HEK293 (cell line): Measurements from ENCODE around the gene SCAF4.

Experiments used
- CTCF ChIA-PET: fragments of 350-600 bp; formaldehyde crosslinking; extraction: SDS; loops from one replicate; lab custom pipeline; 2021; ENCODE audit warnings: antibody characterized with exemption; lab: Yijun Ruan, JAX
- POLR2A ChIA-PET: fragments of 300-600 bp; formaldehyde crosslinking; extraction: SDS; loops from one replicate; lab custom pipeline; 2020; ENCODE audit warnings: antibody characterized with exemption, inconsistent platforms; lab: Yijun Ruan, JAX
- H3K27ac ChIP-seq: fragments of 200-500 bp; sonication (Bioruptor generic); 2 replicates; pipeline ENCODE4 v1.5.1; 2014; ENCODE audit warnings: low read depth, low read length, control low read depth, inconsistent platforms; ENCODE audit errors: extremely low read depth
- H3K36me3 ChIP-seq, 2 experiments: fragments of 200-500 bp in 1 of 2; sonication (Bioruptor generic) in 1 of 2; 1 replicate in 1 of 2; 2 replicates in 1 of 2; pipeline ENCODE4 v1.5.1; 2014 to 2017; ENCODE audit warnings: inconsistent platforms in 2 of 2, low read length in 2 of 2; ENCODE audit not compliant: control insufficient read depth in 2 of 2, insufficient read depth in 1 of 2
- H3K4me1 ChIP-seq: fragments of 200-500 bp; sonication (Bioruptor generic); 2 replicates; pipeline ENCODE4 v1.5.1; 2014; ENCODE audit warnings: mild to moderate bottlenecking, low read length, inconsistent platforms; ENCODE audit not compliant: control insufficient read depth, insufficient read depth
- H3K4me3 ChIP-seq: 2 replicates; pipeline ENCODE4 v1.5.1; 2011; ENCODE audit warnings: low read depth, mild to moderate bottlenecking, control low read depth, low read length, moderate library complexity
- H3K9me3 ChIP-seq: fragments of 200-500 bp; sonication (Bioruptor generic); 2 replicates; pipeline ENCODE4 v1.5.1; 2014; ENCODE audit warnings: low read depth, low read length, inconsistent platforms; ENCODE audit not compliant: control insufficient read depth, insufficient read depth
- BCL11A ChIP-seq: fragments of 450-650 bp; formaldehyde crosslinking; IDR thresholded peaks from 2 replicates; pipeline ENCODE4 v1.5.1; 2016; ENCODE audit warnings: low read depth, missing biosample characterization, missing genetic modification characterization
- HOXC10 ChIP-seq: sonication (generic); formaldehyde crosslinking; IDR thresholded peaks from 2 replicates; pipeline ENCODE4 v1.8.1; 2023; ENCODE audit warnings: mild to moderate bottlenecking, missing genetic modification reagents
- HOXD13 ChIP-seq: sonication (generic); formaldehyde crosslinking; IDR thresholded peaks from 2 replicates; pipeline ENCODE4 v1.8.0; 2022; ENCODE audit warnings: missing genetic modification reagents, borderline replicate concordance
- KLF8 ChIP-seq: fragments of 450-650 bp; formaldehyde crosslinking; IDR thresholded peaks from 2 replicates; pipeline ENCODE4 v1.5.1; 2016; ENCODE audit warnings: missing biosample characterization, missing genetic modification characterization
- KLF9 ChIP-seq: fragments of 450-650 bp; formaldehyde crosslinking; IDR thresholded peaks from 2 replicates; pipeline ENCODE4 v1.5.1; 2016; ENCODE audit warnings: missing biosample characterization, missing genetic modification characterization, low read depth
- TCF7L2 ChIP-seq: IDR thresholded peaks from 2 replicates; pipeline ENCODE4 v1.6.1; 2011; ENCODE audit warnings: low read depth, mild to moderate bottlenecking, inconsistent platforms, low read length, moderate library complexity, borderline replicate concordance
- WT1 ChIP-seq: fragments of 450-650 bp; formaldehyde crosslinking; IDR thresholded peaks from 2 replicates; pipeline ENCODE4 v1.5.1; 2016; ENCODE audit warnings: missing biosample characterization, missing genetic modification characterization
- ZBTB17 ChIP-seq: fragments of 450-650 bp; formaldehyde crosslinking; IDR thresholded peaks from 2 replicates; pipeline ENCODE4 v1.5.1; 2016; ENCODE audit warnings: missing biosample characterization, missing genetic modification characterization
- ZFP69B ChIP-seq: fragments of 450-650 bp; formaldehyde crosslinking; IDR thresholded peaks from 2 replicates; pipeline ENCODE4 v1.5.1; 2016; ENCODE audit warnings: missing biosample characterization, missing genetic modification characterization
- ZNF121 ChIP-seq: fragments of 450-650 bp; formaldehyde crosslinking; IDR thresholded peaks from 2 replicates; pipeline ENCODE4 v1.5.1; 2016; ENCODE audit warnings: missing biosample characterization, missing genetic modification characterization
- ZNF146 ChIP-seq: fragments of 450-650 bp; formaldehyde crosslinking; IDR thresholded peaks from 2 replicates; pipeline ENCODE4 v1.5.1; 2016; ENCODE audit warnings: missing biosample characterization, missing genetic modification characterization
- ZNF341 ChIP-seq: fragments of 450-650 bp; formaldehyde crosslinking; IDR thresholded peaks from 2 replicates; pipeline ENCODE4; 2016; ENCODE audit warnings: low read depth, missing biosample characterization, missing genetic modification characterization
- ZNF416 ChIP-seq: fragments of 450-650 bp; formaldehyde crosslinking; IDR thresholded peaks from 2 replicates; pipeline ENCODE4 v1.5.1; 2016; ENCODE audit warnings: missing biosample characterization, missing genetic modification characterization
- ZNF48 ChIP-seq: fragments of 450-650 bp; formaldehyde crosslinking; IDR thresholded peaks from 2 replicates; pipeline ENCODE4 v1.5.1; 2016; ENCODE audit warnings: missing biosample characterization, missing genetic modification characterization
- ZNF518A ChIP-seq: fragments of 450-650 bp; formaldehyde crosslinking; conservative IDR thresholded peaks from 2 replicates; pipeline ENCODE4 v1.5.1; 2016; ENCODE audit warnings: low read depth, missing biosample characterization, missing genetic modification characterization
- ZNF529 ChIP-seq: fragments of 450-650 bp; formaldehyde crosslinking; IDR thresholded peaks from 2 replicates; pipeline ENCODE4 v1.5.1; 2017; ENCODE audit warnings: missing genetic modification characterization, missing biosample characterization; ENCODE audit not compliant: insufficient replicate concordance
- ZNF600 ChIP-seq: fragments of 450-650 bp; formaldehyde crosslinking; IDR thresholded peaks from 2 replicates; pipeline ENCODE4 v1.5.1; 2016; ENCODE audit warnings: missing biosample characterization, missing genetic modification characterization
- ZNF621 ChIP-seq: fragments of 450-650 bp; formaldehyde crosslinking; IDR thresholded peaks from 2 replicates; pipeline ENCODE4 v1.5.1; 2017; ENCODE audit warnings: missing biosample characterization, missing genetic modification characterization
- ZNF623 ChIP-seq: fragments of 450-650 bp; formaldehyde crosslinking; IDR thresholded peaks from 2 replicates; pipeline ENCODE4 v1.5.1; 2016; ENCODE audit warnings: missing biosample characterization, missing genetic modification characterization
- ZNF747 ChIP-seq: fragments of 450-650 bp; formaldehyde crosslinking; IDR thresholded peaks from 2 replicates; pipeline ENCODE4 v1.5.1; 2016; ENCODE audit warnings: missing biosample characterization, missing genetic modification characterization
- ZNF76 ChIP-seq: fragments of 450-650 bp; formaldehyde crosslinking; IDR thresholded peaks from 2 replicates; pipeline ENCODE4; 2016; ENCODE audit warnings: low read depth, missing biosample characterization, missing genetic modification characterization, borderline replicate concordance
- ZXDB ChIP-seq: fragments of 450-650 bp; formaldehyde crosslinking; IDR thresholded peaks from 2 replicates; pipeline ENCODE4 v1.5.1; 2016; ENCODE audit warnings: missing biosample characterization, missing genetic modification characterization
- TF ChIP-seq, protein P1 (sequence below): fragments of 450-650 bp; formaldehyde crosslinking; IDR thresholded peaks from 2 replicates; pipeline ENCODE4 v1.5.0; 2017; ENCODE audit warnings: missing biosample characterization, missing genetic modification characterization, borderline replicate concordance
- TF ChIP-seq, protein P2 (sequence below): fragments of 450-650 bp; formaldehyde crosslinking; IDR thresholded peaks from 2 replicates; pipeline ENCODE4 v1.5.1; 2017; ENCODE audit warnings: missing biosample characterization, missing genetic modification characterization
- TF ChIP-seq, protein P3 (sequence below): fragments of 450-650 bp; formaldehyde crosslinking; IDR thresholded peaks from 2 replicates; pipeline ENCODE4 v1.5.1; 2016; ENCODE audit warnings: missing biosample characterization, missing genetic modification characterization
- TF ChIP-seq, protein P4 (sequence below): fragments of 450-650 bp; formaldehyde crosslinking; IDR thresholded peaks from 2 replicates; pipeline ENCODE4 v1.5.1; 2016; ENCODE audit warnings: missing biosample characterization, missing genetic modification characterization

The SCAF4 gene

DNA sequence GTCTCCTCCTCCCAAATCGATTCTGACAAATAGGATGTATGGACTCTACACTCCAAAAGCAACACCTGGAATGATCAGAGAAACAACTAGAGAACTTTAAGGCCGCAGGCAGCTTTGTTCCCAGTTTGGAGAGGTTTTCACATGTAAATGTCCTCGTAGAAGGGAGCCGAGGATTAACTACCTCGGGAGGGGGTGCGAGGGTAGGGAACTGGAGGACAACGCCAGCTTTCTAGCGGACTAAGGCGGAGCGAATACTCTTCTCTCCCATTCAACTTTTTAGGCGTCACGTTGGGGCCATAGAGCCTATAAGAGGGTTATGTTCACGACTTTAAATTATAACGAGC is 1.2 kb downstream of the SCAF4 start:
- peak overlapping the region; percentile 89 for H3K4me3 ChIP-seq
- POLR2A ChIA-PET: interaction anchor here (0.7 kb wide), 1 partner anchor 35 kb away, joined by 3 read pairs; no protein-coding TSS in a partner anchor
- peak overlapping the region; percentile 97; the same call in 1 of the 2 replicates for H3K27ac ChIP-seq
- H3K4me1 ChIP-seq: peaks cover 11% of the 10 kb centered on the region
- H3K36me3 ChIP-seq: no peaks in the 10 kb centered on the region; a peak in 1 of 3 replicates
- CTCF ChIA-PET: interaction anchor here (0.6 kb wide), 1 partner anchor 331 kb away, joined by 4 read pairs; no protein-coding TSS in a partner anchor
- H3K9me3 ChIP-seq: no peaks in the 10 kb centered on the region
- TF ChIP-seq WT1 (tag by site-specific recombination) (0 out of 2 replicates have a peak, but pooled peaks have one; percentile 34), KLF9 (no peak), ZNF623 (tag by site-specific recombination) (no peak), TCF7L2 (no peak), ZNF529 (tag by site-specific recombination) (no peak), ZFP69B (no peak), ZNF341 (tag by site-specific recombination) (no peak), ZNF518A (tag by site-specific recombination) (no peak), KLF8 (tag by site-specific recombination) (no peak), HOXD13 (CRISPR knock-in tag) (no peak), ZNF747 (tag by site-specific recombination) (no peak), ZXDB (tag by site-specific recombination) (0 out of 2 replicates have a peak, but pooled peaks have one; percentile 22), ZNF416 (tag by site-specific recombination) (no peak), ZNF621 (no peak), ZNF121 (no peak), ZNF48 (tag by site-specific recombination) (no peak), ZBTB17 (peak; percentile 59; the same call in 1 of the 2 replicates), ZNF146 (no peak), ZNF76 (tag by site-specific recombination) (no peak), HOXC10 (CRISPR knock-in tag) (no peak), BCL11A (no peak), ZNF600 (tag by site-specific recombination) (no peak)
- TF ChIP-seq, protein P1, sequence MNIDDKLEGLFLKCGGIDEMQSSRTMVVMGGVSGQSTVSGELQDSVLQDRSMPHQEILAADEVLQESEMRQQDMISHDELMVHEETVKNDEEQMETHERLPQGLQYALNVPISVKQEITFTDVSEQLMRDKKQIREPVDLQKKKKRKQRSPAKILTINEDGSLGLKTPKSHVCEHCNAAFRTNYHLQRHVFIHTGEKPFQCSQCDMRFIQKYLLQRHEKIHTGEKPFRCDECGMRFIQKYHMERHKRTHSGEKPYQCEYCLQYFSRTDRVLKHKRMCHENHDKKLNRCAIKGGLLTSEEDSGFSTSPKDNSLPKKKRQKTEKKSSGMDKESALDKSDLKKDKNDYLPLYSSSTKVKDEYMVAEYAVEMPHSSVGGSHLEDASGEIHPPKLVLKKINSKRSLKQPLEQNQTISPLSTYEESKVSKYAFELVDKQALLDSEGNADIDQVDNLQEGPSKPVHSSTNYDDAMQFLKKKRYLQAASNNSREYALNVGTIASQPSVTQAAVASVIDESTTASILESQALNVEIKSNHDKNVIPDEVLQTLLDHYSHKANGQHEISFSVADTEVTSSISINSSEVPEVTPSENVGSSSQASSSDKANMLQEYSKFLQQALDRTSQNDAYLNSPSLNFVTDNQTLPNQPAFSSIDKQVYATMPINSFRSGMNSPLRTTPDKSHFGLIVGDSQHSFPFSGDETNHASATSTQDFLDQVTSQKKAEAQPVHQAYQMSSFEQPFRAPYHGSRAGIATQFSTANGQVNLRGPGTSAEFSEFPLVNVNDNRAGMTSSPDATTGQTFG: no peak
- TF ChIP-seq, protein P2, sequence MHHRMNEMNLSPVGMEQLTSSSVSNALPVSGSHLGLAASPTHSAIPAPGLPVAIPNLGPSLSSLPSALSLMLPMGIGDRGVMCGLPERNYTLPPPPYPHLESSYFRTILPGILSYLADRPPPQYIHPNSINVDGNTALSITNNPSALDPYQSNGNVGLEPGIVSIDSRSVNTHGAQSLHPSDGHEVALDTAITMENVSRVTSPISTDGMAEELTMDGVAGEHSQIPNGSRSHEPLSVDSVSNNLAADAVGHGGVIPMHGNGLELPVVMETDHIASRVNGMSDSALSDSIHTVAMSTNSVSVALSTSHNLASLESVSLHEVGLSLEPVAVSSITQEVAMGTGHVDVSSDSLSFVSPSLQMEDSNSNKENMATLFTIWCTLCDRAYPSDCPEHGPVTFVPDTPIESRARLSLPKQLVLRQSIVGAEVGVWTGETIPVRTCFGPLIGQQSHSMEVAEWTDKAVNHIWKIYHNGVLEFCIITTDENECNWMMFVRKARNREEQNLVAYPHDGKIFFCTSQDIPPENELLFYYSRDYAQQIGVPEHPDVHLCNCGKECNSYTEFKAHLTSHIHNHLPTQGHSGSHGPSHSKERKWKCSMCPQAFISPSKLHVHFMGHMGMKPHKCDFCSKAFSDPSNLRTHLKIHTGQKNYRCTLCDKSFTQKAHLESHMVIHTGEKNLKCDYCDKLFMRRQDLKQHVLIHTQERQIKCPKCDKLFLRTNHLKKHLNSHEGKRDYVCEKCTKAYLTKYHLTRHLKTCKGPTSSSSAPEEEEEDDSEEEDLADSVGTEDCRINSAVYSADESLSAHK: no peak
- TF ChIP-seq, protein P3, sequence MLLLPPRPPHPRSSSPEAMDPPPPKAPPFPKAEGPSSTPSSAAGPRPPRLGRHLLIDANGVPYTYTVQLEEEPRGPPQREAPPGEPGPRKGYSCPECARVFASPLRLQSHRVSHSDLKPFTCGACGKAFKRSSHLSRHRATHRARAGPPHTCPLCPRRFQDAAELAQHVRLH (tag by site-specific recombination): no peak
- TF ChIP-seq, protein P4, sequence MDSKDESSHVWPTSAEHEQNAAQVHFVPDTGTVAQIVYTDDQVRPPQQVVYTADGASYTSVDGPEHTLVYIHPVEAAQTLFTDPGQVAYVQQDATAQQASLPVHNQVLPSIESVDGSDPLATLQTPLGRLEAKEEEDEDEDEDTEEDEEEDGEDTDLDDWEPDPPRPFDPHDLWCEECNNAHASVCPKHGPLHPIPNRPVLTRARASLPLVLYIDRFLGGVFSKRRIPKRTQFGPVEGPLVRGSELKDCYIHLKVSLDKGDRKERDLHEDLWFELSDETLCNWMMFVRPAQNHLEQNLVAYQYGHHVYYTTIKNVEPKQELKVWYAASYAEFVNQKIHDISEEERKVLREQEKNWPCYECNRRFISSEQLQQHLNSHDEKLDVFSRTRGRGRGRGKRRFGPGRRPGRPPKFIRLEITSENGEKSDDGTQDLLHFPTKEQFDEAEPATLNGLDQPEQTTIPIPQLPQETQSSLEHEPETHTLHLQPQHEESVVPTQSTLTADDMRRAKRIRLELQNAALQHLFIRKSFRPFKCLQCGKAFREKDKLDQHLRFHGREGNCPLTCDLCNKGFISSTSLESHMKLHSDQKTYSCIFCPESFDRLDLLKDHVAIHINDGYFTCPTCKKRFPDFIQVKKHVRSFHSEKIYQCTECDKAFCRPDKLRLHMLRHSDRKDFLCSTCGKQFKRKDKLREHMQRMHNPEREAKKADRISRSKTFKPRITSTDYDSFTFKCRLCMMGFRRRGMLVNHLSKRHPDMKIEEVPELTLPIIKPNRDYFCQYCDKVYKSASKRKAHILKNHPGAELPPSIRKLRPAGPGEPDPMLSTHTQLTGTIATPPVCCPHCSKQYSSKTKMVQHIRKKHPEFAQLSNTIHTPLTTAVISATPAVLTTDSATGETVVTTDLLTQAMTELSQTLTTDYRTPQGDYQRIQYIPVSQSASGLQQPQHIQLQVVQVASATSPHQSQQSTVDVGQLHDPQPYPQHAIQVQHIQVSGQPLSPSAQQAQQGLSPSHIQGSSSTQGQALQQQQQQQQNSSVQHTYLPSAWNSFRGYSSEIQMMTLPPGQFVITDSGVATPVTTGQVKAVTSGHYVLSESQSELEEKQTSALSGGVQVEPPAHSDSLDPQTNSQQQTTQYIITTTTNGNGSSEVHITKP (tag by site-specific recombination): peak; percentile 96
